Tibial nerve (tissue), 3 donors: ENCODE measurements around the gene RPS19BP1.

ENCODE experiments used
- CTCF ChIP-seq, 5 experiments: fragments of 200-600 bp in 3 of 5; fragments of 450-650 bp in 2 of 5; sonication (generic) in 3 of 5; IDR thresholded peaks; one replicate each; pipeline ENCODE4 v1.5.1; 2016 to 2019; ENCODE audit warnings: antibody characterized with exemption in 5 of 5, mild to moderate bottlenecking in 3 of 5, moderate library complexity in 2 of 5
- POLR2A ChIP-seq, 2 donors: fragments of 450-650 bp; IDR thresholded peaks; one replicate each; pipeline ENCODE4 v1.6.1; 2017; ENCODE audit warnings: antibody characterized with exemption in 2 of 2, mild to moderate bottlenecking in 2 of 2, moderate library complexity in 2 of 2

GRCh38 chr22:39535357-39535725 is 2.8 kb upstream of the RPS19BP1 start:
- TF ChIP-seq CTCF (IDR thresholded peaks at IDR 0.05): no peak
- TF ChIP-seq POLR2A (IDR thresholded peaks at IDR 0.05): no peak
